ENCODE results near the gene ZBTB4.

The ZBTB4 gene

GRCh38 chr17:7497636-7498035, 18.2 kb upstream of the ZBTB4 start:
- H3K23ac ChIP-seq (ENCODE audit: low read length in 2 of 2): no peak overlapping the region
- no peaks in the 10 kb centered on the region for H3K9me3 ChIP-seq (ENCODE audit: control insufficient read depth, low read length)
- no peaks in the 10 kb centered on the region for H3K27me3 ChIP-seq (ENCODE audit: control insufficient read depth in 1 of 2, insufficient read depth in 1 of 2, low read length in 2 of 2)
- H3K4ac ChIP-seq (ENCODE audit: low read depth in 1 of 2, low read length in 2 of 2): no peak overlapping the region
- H2AK5ac ChIP-seq (ENCODE audit: low read length, severe bottlenecking): no peak overlapping the region
- H3K9ac ChIP-seq (ENCODE audit: low read length): no peak overlapping the region
- no peak overlapping the region for H3K4me2 ChIP-seq (ENCODE audit: low read length, poor library complexity, severe bottlenecking)
- no peak overlapping the region for H4K91ac ChIP-seq (ENCODE audit: low read length)
- H2BK120ac ChIP-seq (ENCODE audit: low read depth, low read length): no peak overlapping the region
- no peak overlapping the region for H2AFZ ChIP-seq (ENCODE audit: low read depth, low read length)
- peaks cover 55% of the 10 kb centered on the region for H3K79me1 ChIP-seq (replicated peaks; ENCODE audit: low read length, poor library complexity, severe bottlenecking)
- no peak for DNase-seq
- no peak overlapping the region for H3K4me3 ChIP-seq (ENCODE audit: insufficient read depth in 1 of 2, low read depth in 1 of 2, low read length in 2 of 2)
- WGBS: 94% methylated on average over 14 of the region's 14 CpGs
- no peak overlapping the region for H3K27ac ChIP-seq (ENCODE audit: low read length, poor library complexity, severe bottlenecking)
- H2BK12ac ChIP-seq (ENCODE audit: low read length in 2 of 2): no peak overlapping the region
- H2BK15ac ChIP-seq (ENCODE audit: low read depth, poor library complexity, severe bottlenecking): no peak overlapping the region
- no peaks in the 10 kb centered on the region for H3K4me1 ChIP-seq (ENCODE audit: control insufficient read depth, insufficient read depth, low read depth, low read length)
- H3K36me3 ChIP-seq (ENCODE audit: control insufficient read depth in 1 of 2, insufficient read depth in 2 of 2, low read depth in 1 of 2, low read length in 2 of 2): peaks cover 65 to 80% of the 10 kb centered on the region in 2 experiments
- H3K18ac ChIP-seq (ENCODE audit: low read depth in 1 of 2, low read length in 2 of 2): no peak overlapping the region
- H4K8ac ChIP-seq (ENCODE audit: low read length): no peak overlapping the region
- H3K14ac ChIP-seq (ENCODE audit: low read length in 2 of 2): no peak overlapping the region
- H2BK5ac ChIP-seq (ENCODE audit: low read depth, low read length, poor library complexity, severe bottlenecking): no peak overlapping the region

GRCh38 chr17:7497228-7497627, 17.8 kb upstream of the ZBTB4 start:
- Histone ChIP-seq H3K36me3 (ENCODE audit: control insufficient read depth in 1 of 2, insufficient read depth in 2 of 2, low read depth in 1 of 2, low read length in 2 of 2) (peaks cover 61 to 78% of the 10 kb centered on the region in 2 experiments), H3K4me2 (ENCODE audit: low read length, poor library complexity, severe bottlenecking) (no peak overlapping the region), H3K9me3 (ENCODE audit: control insufficient read depth, low read length) (no peaks in the 10 kb centered on the region), H3K14ac (ENCODE audit: low read length in 2 of 2) (no peak overlapping the region), H3K9ac (ENCODE audit: low read length) (no peak overlapping the region), H4K8ac (ENCODE audit: low read length) (no peak overlapping the region), H3K4ac (ENCODE audit: low read depth in 1 of 2, low read length in 2 of 2) (no peak overlapping the region), H3K4me3 (ENCODE audit: insufficient read depth in 1 of 2, low read depth in 1 of 2, low read length in 2 of 2) (no peak overlapping the region), H2AK5ac (ENCODE audit: low read length, severe bottlenecking) (no peak overlapping the region), H3K4me1 (ENCODE audit: control insufficient read depth, insufficient read depth, low read depth, low read length) (no peaks in the 10 kb centered on the region), H2AFZ (ENCODE audit: low read depth, low read length) (no peak overlapping the region), H3K27ac (ENCODE audit: low read length, poor library complexity, severe bottlenecking) (no peak overlapping the region), H2BK5ac (ENCODE audit: low read depth, low read length, poor library complexity, severe bottlenecking) (no peak overlapping the region), H3K27me3 (ENCODE audit: control insufficient read depth in 1 of 2, insufficient read depth in 1 of 2, low read length in 2 of 2) (no peaks in the 10 kb centered on the region), H3K23ac (ENCODE audit: low read length in 2 of 2) (no peak overlapping the region), H2BK12ac (ENCODE audit: low read length in 2 of 2) (no peak overlapping the region), H3K18ac (ENCODE audit: low read depth in 1 of 2, low read length in 2 of 2) (no peak overlapping the region), H4K91ac (ENCODE audit: low read length) (no peak overlapping the region), H2BK15ac (ENCODE audit: low read depth, poor library complexity, severe bottlenecking) (no peak overlapping the region), H2BK120ac (ENCODE audit: low read depth, low read length) (no peak overlapping the region), H3K79me1 (replicated peaks; ENCODE audit: low read length, poor library complexity, severe bottlenecking) (peaks cover 51% of the 10 kb centered on the region)
- no peak for DNase-seq
- WGBS: 95% methylated on average over 10 of the region's 10 CpGs

GRCh38 chr17:7496470-7497183, 17.2 kb upstream of the ZBTB4 start:
- H3K4me2 ChIP-seq (ENCODE audit: low read length, poor library complexity, severe bottlenecking): no peak overlapping the region
- H2BK15ac ChIP-seq (ENCODE audit: low read depth, poor library complexity, severe bottlenecking): no peak overlapping the region
- H4K8ac ChIP-seq (ENCODE audit: low read length): no peak overlapping the region
- no peak overlapping the region for H2AFZ ChIP-seq (ENCODE audit: low read depth, low read length)
- peaks cover 55 to 73% of the 10 kb centered on the region in 2 experiments for H3K36me3 ChIP-seq (ENCODE audit: control insufficient read depth in 1 of 2, insufficient read depth in 2 of 2, low read depth in 1 of 2, low read length in 2 of 2)
- H2AK5ac ChIP-seq (ENCODE audit: low read length, severe bottlenecking): no peak overlapping the region
- H3K79me1 ChIP-seq (replicated peaks; ENCODE audit: low read length, poor library complexity, severe bottlenecking): peaks cover 45% of the 10 kb centered on the region
- H4K91ac ChIP-seq (ENCODE audit: low read length): no peak overlapping the region
- no peak overlapping the region for H3K23ac ChIP-seq (ENCODE audit: low read length in 2 of 2)
- H3K9me3 ChIP-seq (ENCODE audit: control insufficient read depth, low read length): no peaks in the 10 kb centered on the region
- H3K4me3 ChIP-seq (ENCODE audit: insufficient read depth in 1 of 2, low read depth in 1 of 2, low read length in 2 of 2): no peak overlapping the region
- no peak overlapping the region for H3K18ac ChIP-seq (ENCODE audit: low read depth in 1 of 2, low read length in 2 of 2)
- H3K4me1 ChIP-seq (ENCODE audit: control insufficient read depth, insufficient read depth, low read depth, low read length): peaks cover 1% of the 10 kb centered on the region
- no peak overlapping the region for H3K14ac ChIP-seq (ENCODE audit: low read length in 2 of 2)
- H3K4ac ChIP-seq (ENCODE audit: low read depth in 1 of 2, low read length in 2 of 2): no peak overlapping the region
- 98% methylated on average over 20 of the region's 20 CpGs for WGBS
- H3K27ac ChIP-seq (ENCODE audit: low read length, poor library complexity, severe bottlenecking): no peak overlapping the region
- H2BK12ac ChIP-seq (ENCODE audit: low read length in 2 of 2): no peak overlapping the region
- no peak for DNase-seq
- H2BK120ac ChIP-seq (ENCODE audit: low read depth, low read length): no peak overlapping the region
- no peak overlapping the region for H3K9ac ChIP-seq (ENCODE audit: low read length)
- H2BK5ac ChIP-seq (ENCODE audit: low read depth, low read length, poor library complexity, severe bottlenecking): no peak overlapping the region
- H3K27me3 ChIP-seq (ENCODE audit: control insufficient read depth in 1 of 2, insufficient read depth in 1 of 2, low read length in 2 of 2): no peaks in the 10 kb centered on the region

- 99% methylated on average over 11 of the region's 12 CpGs for WGBS
Observed at GRCh38 chr17:7495906-7496434, 16.5 kb upstream of the ZBTB4 start.

More at GRCh38 chr17:7495906-7496434, 16.5 kb upstream of the ZBTB4 start:
- Histone ChIP-seq H2BK120ac (ENCODE audit: low read depth, low read length) (no peak overlapping the region), H2AK5ac (ENCODE audit: low read length, severe bottlenecking) (no peak overlapping the region), H3K36me3 (ENCODE audit: control insufficient read depth in 1 of 2, insufficient read depth in 2 of 2, low read depth in 1 of 2, low read length in 2 of 2) (peaks cover 53 to 71% of the 10 kb centered on the region in 2 experiments), H2BK5ac (ENCODE audit: low read depth, low read length, poor library complexity, severe bottlenecking) (no peak overlapping the region), H3K4ac (ENCODE audit: low read depth in 1 of 2, low read length in 2 of 2) (no peak overlapping the region), H3K9me3 (ENCODE audit: control insufficient read depth, low read length) (no peaks in the 10 kb centered on the region), H3K79me1 (replicated peaks; ENCODE audit: low read length, poor library complexity, severe bottlenecking) (peaks cover 39% of the 10 kb centered on the region), H3K4me2 (ENCODE audit: low read length, poor library complexity, severe bottlenecking) (no peak overlapping the region), H4K8ac (ENCODE audit: low read length) (no peak overlapping the region), H3K27ac (ENCODE audit: low read length, poor library complexity, severe bottlenecking) (no peak overlapping the region), H3K14ac (ENCODE audit: low read length in 2 of 2) (no peak overlapping the region), H2AFZ (ENCODE audit: low read depth, low read length) (no peak overlapping the region), H2BK12ac (ENCODE audit: low read length in 2 of 2) (no peak overlapping the region), H3K18ac (ENCODE audit: low read depth in 1 of 2, low read length in 2 of 2) (no peak overlapping the region), H2BK15ac (ENCODE audit: low read depth, poor library complexity, severe bottlenecking) (no peak overlapping the region), H3K4me1 (ENCODE audit: control insufficient read depth, insufficient read depth, low read depth, low read length) (peaks cover 1% of the 10 kb centered on the region), H3K9ac (ENCODE audit: low read length) (no peak overlapping the region), H4K91ac (ENCODE audit: low read length) (no peak overlapping the region), H3K27me3 (ENCODE audit: control insufficient read depth in 1 of 2, insufficient read depth in 1 of 2, low read length in 2 of 2) (no peaks in the 10 kb centered on the region), H3K23ac (ENCODE audit: low read length in 2 of 2) (no peak overlapping the region), H3K4me3 (ENCODE audit: insufficient read depth in 1 of 2, low read depth in 1 of 2, low read length in 2 of 2) (no peak overlapping the region)
- no peak for DNase-seq
